Psoas muscle (tissue), 8 donors: Measurements from ENCODE around the gene KCTD3. TPM values are rescaled to one million over a fixed set of nuclear protein-coding genes. Genes with fewer than 3 reads are reported as not detected.

ENCODE experiments used
- ATAC-seq, 4 donors: fragments of 200-7000 bp; cut with Tn5 transposase; one replicate each; pipeline ENCODE4 v1.9.1; 2020; ENCODE audit warnings: moderate library complexity in 3 of 4, mild to moderate bottlenecking in 2 of 4
- DNase-seq, 2 donors: peaks; one replicate each; pipeline ENCODE4 v3.0.0-alpha.2; 2020
- H3K27ac ChIP-seq: fragments of 200-600 bp; one replicate; pipeline ENCODE4 v1.8.0; 2022
- H3K27me3 ChIP-seq, 3 donors: fragments of 200-600 bp in 1 of 3; one replicate each; pipeline versions ENCODE4 v1.6.1 to v1.8.0; 2013 to 2022; ENCODE audit warnings: low read length in 2 of 3, mild to moderate bottlenecking in 2 of 3, moderate library complexity in 1 of 3; ENCODE audit not compliant: insufficient read depth in 3 of 3
- H3K36me3 ChIP-seq, 2 donors: fragments of 200-600 bp in 1 of 2; one replicate each; pipeline versions ENCODE4 v1.6.1 to v1.8.0; 2013 to 2022; ENCODE audit warnings: low read depth in 1 of 2, mild to moderate bottlenecking in 1 of 2, moderate library complexity in 1 of 2; ENCODE audit not compliant: insufficient read depth in 1 of 2
- H3K4me1 ChIP-seq: fragments of 200-600 bp; one replicate; pipeline ENCODE4 v1.8.0; 2022
- H3K4me3 ChIP-seq: fragments of 200-600 bp; one replicate; pipeline ENCODE4 v1.8.0; 2022; ENCODE audit warnings: mild to moderate bottlenecking
- H3K9me3 ChIP-seq: fragments of 200-600 bp; one replicate; pipeline ENCODE4 v1.8.0; 2022
- WGBS, 3 donors: extraction: QIAGEN DNeasy Blood & Tissue Kit; methylation state at CpG; one replicate each; pipeline versions ENCODE4 v1.1.6 to v1.1.7; 2013; 5-methylcytosine and 5-hydroxymethylcytosine counted together
- intact Hi-C, 2 donors: fragments of 100-400 bp; cut with DNase I; formaldehyde crosslinking; loops; one replicate each; pipeline versions ENCODE4 v1.11.0 to v1.14.2; 2022
- polyA plus RNA-seq, 3 donors: library from polyadenylated mRNA; stranded (reverse); fragments of 200-250 nt; gene quantifications; one replicate each; pipeline ENCODE4 v1.2.3, GENCODE V29; 2013
- total RNA-seq, 4 donors: library from RNA; stranded (reverse); fragmentation: NEBNext Ultra II Directional in 2 of 4; extraction: Animal tissue kit (Norgen Biotek cat#: 25700) in 2 of 4; gene quantifications; one replicate each; pipeline versions ENCODE4 v1.2.1 to v1.2.4, GENCODE V29; 2021 to 2023
- TF ChIP-seq, protein P1 (sequence below): fragments of 200-600 bp; IDR thresholded peaks from one replicate; pipeline ENCODE4 v1.8.0; 2022; ENCODE audit warnings: antibody characterized with exemption
- donor health status: healthy with polysubstance abuse.
- donor health status: DM: no; HTN: no; CAD: no; lungs with moderate emphysema.
- donor health status: Bipolar disorder and iron deficiency.
- donor health status: healthy.
- donor health status: DM: yes; HTN: yes; CAD: no.
- donor health status: DM: no; HTN: no; CAD: no.
- donor health status: DM: no; HTN: no; CAD: no.
- donor health status: DM: yes; HTN: yes; CAD: no.

Gene KCTD3
- total and polyA plus RNA-seq, 7 donors: 6.9 to 20.8 (median 12.8) TPM

DNA sequence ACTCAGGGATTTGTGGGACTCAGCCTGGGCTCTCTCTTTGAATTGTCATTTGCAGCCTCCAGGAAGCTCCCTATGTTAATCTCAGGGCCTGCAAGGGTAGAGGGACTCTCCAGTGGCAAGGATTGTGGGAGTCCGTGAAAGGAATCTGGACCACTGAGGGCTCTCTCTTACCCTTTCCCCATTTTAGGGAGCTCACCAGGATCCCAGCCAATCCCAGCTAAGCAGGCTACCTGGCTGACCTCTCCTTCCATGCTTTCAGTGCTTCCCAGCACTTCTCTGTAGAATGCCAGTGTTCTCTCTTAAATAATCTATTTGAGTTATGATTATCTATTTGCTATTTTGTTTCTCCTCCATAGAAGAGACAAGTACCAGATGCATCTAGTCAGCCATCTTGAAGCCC lies 9.6 kb upstream of the KCTD3 start:
- Histone ChIP-seq H3K9me3 (peaks cover 15% of the 10 kb centered on the region), H3K27ac (no peak overlapping the region), H3K27me3 (no peaks in the 10 kb centered on the region), H3K36me3 (no peaks in the 10 kb centered on the region), H3K4me3 (no peak overlapping the region), H3K4me1 (no peaks in the 10 kb centered on the region)
- 75 to 93% (median 86%) methylated on average over 1 of the region's 1 CpG for WGBS, 3 donors
- DNase-seq: no peak
- TF ChIP-seq, protein P1, sequence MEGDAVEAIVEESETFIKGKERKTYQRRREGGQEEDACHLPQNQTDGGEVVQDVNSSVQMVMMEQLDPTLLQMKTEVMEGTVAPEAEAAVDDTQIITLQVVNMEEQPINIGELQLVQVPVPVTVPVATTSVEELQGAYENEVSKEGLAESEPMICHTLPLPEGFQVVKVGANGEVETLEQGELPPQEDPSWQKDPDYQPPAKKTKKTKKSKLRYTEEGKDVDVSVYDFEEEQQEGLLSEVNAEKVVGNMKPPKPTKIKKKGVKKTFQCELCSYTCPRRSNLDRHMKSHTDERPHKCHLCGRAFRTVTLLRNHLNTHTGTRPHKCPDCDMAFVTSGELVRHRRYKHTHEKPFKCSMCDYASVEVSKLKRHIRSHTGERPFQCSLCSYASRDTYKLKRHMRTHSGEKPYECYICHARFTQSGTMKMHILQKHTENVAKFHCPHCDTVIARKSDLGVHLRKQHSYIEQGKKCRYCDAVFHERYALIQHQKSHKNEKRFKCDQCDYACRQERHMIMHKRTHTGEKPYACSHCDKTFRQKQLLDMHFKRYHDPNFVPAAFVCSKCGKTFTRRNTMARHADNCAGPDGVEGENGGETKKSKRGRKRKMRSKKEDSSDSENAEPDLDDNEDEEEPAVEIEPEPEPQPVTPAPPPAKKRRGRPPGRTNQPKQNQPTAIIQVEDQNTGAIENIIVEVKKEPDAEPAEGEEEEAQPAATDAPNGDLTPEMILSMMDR: no peak
- ATAC-seq: no peak
- intact Hi-C loops: no loop called here

DNA sequence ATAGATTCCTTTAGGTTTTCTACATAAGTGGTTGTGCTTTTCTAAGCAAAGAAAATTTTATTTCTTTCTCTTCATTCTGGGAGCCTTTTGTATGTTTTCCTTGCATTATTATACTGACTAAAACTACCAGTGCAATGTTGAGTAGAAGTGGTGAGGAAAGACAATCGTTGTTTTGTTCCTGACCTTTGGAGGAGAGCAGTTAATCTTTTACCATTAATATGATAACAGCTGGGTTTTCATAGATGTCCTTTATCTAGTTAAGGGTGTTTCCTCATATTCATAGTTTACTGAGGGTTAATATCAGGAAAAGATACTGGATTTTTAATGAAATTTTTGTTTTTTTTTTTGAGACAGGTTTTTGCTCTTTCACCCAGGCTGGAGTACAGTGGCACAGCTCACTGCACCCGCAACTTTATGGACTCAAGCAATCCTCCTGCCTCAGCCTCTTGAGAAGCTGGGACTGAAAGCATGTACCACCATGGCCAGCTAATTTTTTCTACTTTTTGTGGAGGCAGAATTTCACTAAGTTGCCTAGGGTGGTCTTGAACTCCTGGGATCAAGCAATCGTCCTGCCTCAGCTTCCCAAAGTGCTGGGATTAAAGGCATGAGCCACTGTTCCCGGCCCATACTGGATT lies 9.0 kb upstream of the KCTD3 start:
- Histone ChIP-seq H3K4me1 (no peaks in the 10 kb centered on the region), H3K27ac (no peak overlapping the region), H3K36me3 (no peaks in the 10 kb centered on the region), H3K27me3 (no peaks in the 10 kb centered on the region), H3K9me3 (peaks cover 15% of the 10 kb centered on the region), H3K4me3 (no peak overlapping the region)
- DNase-seq (no peak), ATAC-seq (no peak)
- intact Hi-C loops: no loop called here
- TF ChIP-seq, protein P1: no peak
- 76 to 86% (median 80%) methylated on average over 4 of the region's 4 CpGs for WGBS, 3 donors

DNA sequence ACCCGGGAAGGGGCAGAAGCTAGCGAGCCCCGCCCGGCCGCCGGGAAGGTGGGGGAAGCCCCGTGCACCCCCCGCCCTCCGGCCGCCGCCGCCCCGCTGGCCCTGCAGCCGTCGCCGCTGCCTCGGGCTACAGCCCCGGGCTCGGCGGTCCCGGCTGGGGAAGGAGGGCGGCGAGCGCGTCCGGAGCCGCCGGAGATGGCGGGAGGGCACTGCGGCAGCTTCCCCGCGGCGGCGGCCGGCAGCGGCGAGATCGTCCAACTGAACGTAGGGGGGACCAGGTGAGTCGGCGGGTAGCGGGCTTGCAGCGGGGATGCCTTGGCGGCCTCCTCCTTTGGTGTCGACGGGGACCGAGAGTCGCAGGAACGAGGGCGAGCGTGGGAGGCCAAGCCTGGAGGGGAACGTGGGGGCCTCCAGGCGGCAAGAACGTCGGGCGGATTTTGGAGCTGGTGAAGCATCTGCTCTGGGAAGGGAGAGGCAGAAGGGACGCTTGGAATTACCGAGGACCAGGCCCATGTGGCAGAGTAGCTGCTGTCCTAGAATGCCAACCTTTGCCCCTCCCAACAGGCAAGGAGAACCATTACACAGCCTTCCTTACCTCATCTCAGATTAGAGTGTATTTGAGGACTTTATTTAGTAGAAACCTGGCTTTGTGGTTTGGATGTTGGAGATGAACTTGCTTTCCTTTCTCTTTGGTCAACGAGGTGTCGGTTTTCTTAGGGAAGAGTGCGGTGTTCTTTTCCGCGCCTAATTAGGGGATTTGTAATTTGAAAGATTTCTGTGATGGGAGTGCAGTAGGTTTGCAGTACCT lies 591 bp downstream of the KCTD3 start:
- Histone ChIP-seq H3K4me3 (peak overlapping the region; percentile 92), H3K36me3 (no peaks in the 10 kb centered on the region), H3K27ac (peak overlapping the region; percentile 78), H3K27me3 (no peaks in the 10 kb centered on the region), H3K4me1 (peaks cover 17% of the 10 kb centered on the region), H3K9me3 (no peaks in the 10 kb centered on the region)
- intact Hi-C loops: no loop called here
- WGBS, 3 donors: 0 to 1% (median 0%) methylated on average over 34 to 63 of the region's 63 CpGs
- DNase-seq (peak; percentile 37 to 63), ATAC-seq (peak; percentile 62 to 75 (median 70))
- TF ChIP-seq, protein P1: no peak

- intact Hi-C loops: no loop called here
- ATAC-seq (peak in 1 of 4 donors; percentile 33), DNase-seq (no peak)
- peak overlapping the region; percentile 78 for H3K27ac ChIP-seq
- H3K36me3 ChIP-seq: no peaks in the 10 kb centered on the region
- 0 to 1% (median 0%) methylated on average over 5 of the region's 5 CpGs for WGBS, 3 donors
- TF ChIP-seq, protein P1: no peak
- no peaks in the 10 kb centered on the region for H3K27me3 ChIP-seq
- no peaks in the 10 kb centered on the region for H3K9me3 ChIP-seq
- H3K4me3 ChIP-seq: peak overlapping the region; percentile 92
- H3K4me1 ChIP-seq: peaks cover 20% of the 10 kb centered on the region
Measured at GRCh38 chr1:215568299-215568692, 1.2 kb downstream of the KCTD3 start.
